GM23338 (cell line): ENCODE results near the gene RFC2.

Experiments
- CREB1 ChIP-seq: fragments of 250-450 bp; sonication (Bioruptor Pico); IDR thresholded peaks from 2 replicates; pipeline ENCODE4 v1.5.0; 2020; ENCODE audit warnings: low read depth, mild to moderate bottlenecking, moderate library complexity
- CTCF ChIP-seq, 2 experiments: fragments of 200-600 bp in 1 of 2; sonication (generic) in 1 of 2; conservative IDR thresholded peaks; 2 replicates each; pipeline versions ENCODE4 v1.5.1 to v1.6.1; 2016 to 2017; ENCODE audit warnings: antibody characterized with exemption in 2 of 2, low read depth in 2 of 2, mild to moderate bottlenecking in 2 of 2, moderate library complexity in 1 of 2

- no peak for TF ChIP-seq CTCF (conservative IDR thresholded peaks at IDR 0.05; ENCODE audit: low read depth in 2 of 2)
- no peak for TF ChIP-seq CREB1 (CRISPR knock-in tag)
Observed at GRCh38 chr7:74197449-74198124, 56.6 kb downstream of the RFC2 start.
